Activated naive CD8-positive, alpha-beta T cell (primary cell): Measurements from ENCODE around the gene FILIP1L.

Source experiments
- H3K27ac Mint-ChIP-seq: one replicate; pipeline ENCODE4 v1.8.0; 2021; ENCODE audit warnings: mixed read lengths
- H3K27me3 Mint-ChIP-seq: one replicate; pipeline ENCODE4 v1.8.0; 2021; ENCODE audit warnings: mixed read lengths
- H3K36me3 Mint-ChIP-seq: one replicate; pipeline ENCODE4 v1.8.0; 2021; ENCODE audit warnings: mixed read lengths
- H3K4me1 Mint-ChIP-seq: one replicate; pipeline ENCODE4 v1.8.0; 2021; ENCODE audit warnings: low read depth, mixed read lengths
- H3K4me3 Mint-ChIP-seq: one replicate; pipeline ENCODE4 v1.8.0; 2021; ENCODE audit warnings: mild to moderate bottlenecking, mixed read lengths
- H3K9me3 Mint-ChIP-seq: one replicate; pipeline ENCODE4 v1.8.0; 2021; ENCODE audit warnings: low read depth, mixed read lengths

FILIP1L gene

DNA sequence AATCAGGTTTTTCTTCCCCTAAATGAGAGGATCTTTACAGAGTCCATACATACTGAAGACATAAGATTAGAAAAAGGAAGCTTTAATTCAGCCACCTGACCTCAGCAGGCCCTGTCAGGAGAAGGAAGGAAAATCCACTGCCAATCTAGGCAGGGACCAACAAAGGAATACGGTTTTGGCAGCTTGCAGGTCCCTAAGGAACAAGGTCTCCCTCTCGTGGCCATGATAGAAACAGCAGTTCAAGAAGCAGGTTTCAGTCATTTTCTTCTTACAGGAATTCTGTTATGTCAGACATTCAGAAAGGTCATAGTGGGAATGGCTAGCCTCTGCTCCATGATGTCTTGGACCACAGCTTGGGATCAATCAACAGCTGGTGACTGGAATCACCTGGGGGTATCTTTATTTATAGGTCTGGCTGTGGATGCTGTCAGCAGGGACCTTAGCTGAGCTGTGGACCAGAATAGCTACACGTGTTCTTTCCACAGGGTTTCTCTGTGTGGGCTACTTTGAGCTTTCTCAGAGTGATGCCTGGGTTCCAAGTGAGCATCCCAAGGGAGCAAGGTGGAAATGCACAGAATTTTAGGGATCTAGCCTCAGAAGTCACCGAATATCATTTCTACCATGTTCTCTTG is 306.0 kb downstream of the FILIP1L start:
- peaks cover 12% of the 10 kb centered on the region for H3K36me3 Mint-ChIP-seq
- no peak overlapping the region for H3K4me3 Mint-ChIP-seq
- no peak overlapping the region for H3K27ac Mint-ChIP-seq
- H3K9me3 Mint-ChIP-seq, result peaks cover 6% of the 10 kb centered on the region
- no peaks in the 10 kb centered on the region for H3K27me3 Mint-ChIP-seq
- H3K4me1 Mint-ChIP-seq, result no peaks in the 10 kb centered on the region

DNA sequence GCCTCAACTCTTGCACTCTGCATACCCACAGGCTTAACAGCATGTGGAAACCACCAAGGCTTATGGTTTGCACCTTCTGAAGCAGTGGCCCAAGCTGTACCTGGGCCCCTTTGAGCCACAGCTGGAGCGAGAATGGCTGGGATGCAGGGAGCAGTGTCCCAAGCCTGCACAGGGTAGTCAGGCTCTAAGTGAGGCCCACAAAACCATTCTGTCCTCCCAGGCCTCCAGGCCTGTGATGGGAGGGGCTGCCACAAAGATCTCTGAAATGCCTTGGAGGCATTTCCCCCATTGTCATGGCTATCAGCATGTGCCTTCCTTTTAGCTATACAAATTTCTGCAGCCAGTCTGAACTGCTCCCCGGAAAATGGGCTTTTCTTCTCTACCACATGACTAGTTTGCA is 309.1 kb downstream of the FILIP1L start:
- no peak overlapping the region for H3K27ac Mint-ChIP-seq
- peaks cover 6% of the 10 kb centered on the region for H3K9me3 Mint-ChIP-seq
- peaks cover 1% of the 10 kb centered on the region for H3K27me3 Mint-ChIP-seq
- no peaks in the 10 kb centered on the region for H3K4me1 Mint-ChIP-seq
- H3K4me3 Mint-ChIP-seq, result no peak overlapping the region
- H3K36me3 Mint-ChIP-seq, result peaks cover 18% of the 10 kb centered on the region

DNA sequence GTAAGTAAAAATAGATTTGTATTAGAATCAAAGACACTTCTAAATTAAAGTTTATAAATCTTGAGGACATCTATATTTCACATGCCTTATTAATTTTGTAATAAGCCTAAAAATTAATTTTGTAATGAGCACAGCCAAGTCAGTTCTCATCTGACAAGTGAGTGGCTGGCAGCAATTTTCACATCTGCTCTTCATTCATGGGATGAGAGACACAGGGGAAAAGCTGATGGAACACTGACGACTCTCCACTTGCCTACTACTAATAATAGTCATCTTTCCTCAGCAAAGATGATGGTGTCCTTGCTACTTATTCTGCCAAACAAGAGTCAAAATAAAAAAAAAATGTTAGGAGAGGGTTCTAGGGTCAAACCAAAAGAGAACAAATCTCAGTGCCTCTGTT is 311.0 kb downstream of the FILIP1L start:
- H3K36me3 Mint-ChIP-seq, result peaks cover 21% of the 10 kb centered on the region
- peaks cover 3% of the 10 kb centered on the region for H3K27me3 Mint-ChIP-seq
- no peak overlapping the region for H3K27ac Mint-ChIP-seq
- peaks cover 6% of the 10 kb centered on the region for H3K9me3 Mint-ChIP-seq
- H3K4me3 Mint-ChIP-seq, result no peak overlapping the region
- H3K4me1 Mint-ChIP-seq, result no peaks in the 10 kb centered on the region

DNA sequence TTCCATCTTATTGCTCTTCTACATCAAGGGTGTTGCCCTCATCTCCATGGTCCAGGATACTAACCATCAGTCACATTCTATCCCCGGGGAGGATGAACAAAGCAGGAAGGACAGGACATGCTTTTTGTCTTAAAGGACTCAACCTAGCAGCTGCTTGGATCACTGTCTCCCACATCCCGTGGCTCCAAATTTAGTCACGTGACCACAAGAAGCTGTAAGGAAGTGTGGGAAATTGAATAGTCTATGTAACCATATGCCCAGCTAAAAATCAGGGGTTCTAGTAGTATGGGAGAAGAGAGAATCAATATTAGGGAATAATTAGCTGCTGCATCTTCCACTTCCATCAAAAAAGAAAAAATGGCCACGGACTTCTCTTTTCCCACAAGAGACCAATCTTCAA is 314.9 kb downstream of the FILIP1L start:
- H3K27me3 Mint-ChIP-seq, result peaks cover 3% of the 10 kb centered on the region
- H3K36me3 Mint-ChIP-seq, result peaks cover 14% of the 10 kb centered on the region
- no peak overlapping the region for H3K27ac Mint-ChIP-seq
- no peaks in the 10 kb centered on the region for H3K4me1 Mint-ChIP-seq
- no peak overlapping the region for H3K4me3 Mint-ChIP-seq
- H3K9me3 Mint-ChIP-seq, result no peaks in the 10 kb centered on the region

DNA sequence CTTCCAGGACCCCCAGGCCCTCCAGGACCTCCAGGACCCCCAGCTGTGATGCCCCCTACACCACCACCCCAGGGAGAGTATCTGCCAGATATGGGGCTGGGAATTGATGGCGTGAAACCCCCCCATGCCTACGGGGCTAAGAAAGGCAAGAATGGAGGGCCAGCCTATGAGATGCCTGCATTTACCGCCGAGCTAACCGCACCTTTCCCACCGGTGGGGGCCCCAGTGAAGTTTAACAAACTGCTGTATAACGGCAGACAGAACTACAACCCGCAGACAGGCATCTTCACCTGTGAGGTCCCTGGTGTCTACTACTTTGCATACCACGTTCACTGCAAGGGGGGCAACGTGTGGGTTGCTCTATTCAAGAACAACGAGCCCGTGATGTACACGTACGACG is 318.7 kb downstream of the FILIP1L start:
- no peaks in the 10 kb centered on the region for H3K4me1 Mint-ChIP-seq
- peaks cover 1% of the 10 kb centered on the region for H3K27me3 Mint-ChIP-seq
- peaks cover 3% of the 10 kb centered on the region for H3K36me3 Mint-ChIP-seq
- no peak overlapping the region for H3K27ac Mint-ChIP-seq
- no peaks in the 10 kb centered on the region for H3K9me3 Mint-ChIP-seq
- no peak overlapping the region for H3K4me3 Mint-ChIP-seq

DNA sequence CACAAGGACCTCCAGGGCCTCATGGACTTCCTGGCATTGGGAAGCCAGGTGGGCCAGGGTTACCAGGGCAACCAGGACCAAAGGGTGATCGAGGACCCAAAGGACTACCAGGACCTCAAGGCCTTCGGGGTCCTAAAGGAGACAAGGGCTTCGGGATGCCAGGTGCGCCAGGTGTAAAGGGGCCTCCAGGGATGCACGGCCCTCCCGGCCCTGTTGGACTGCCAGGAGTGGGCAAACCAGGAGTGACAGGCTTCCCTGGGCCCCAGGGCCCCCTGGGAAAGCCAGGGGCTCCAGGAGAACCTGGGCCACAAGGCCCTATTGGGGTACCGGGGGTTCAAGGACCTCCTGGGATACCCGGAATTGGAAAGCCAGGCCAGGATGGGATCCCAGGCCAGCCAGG is 319.8 kb downstream of the FILIP1L start:
- Mint-ChIP-seq H3K4me3 (no peak overlapping the region), H3K27ac (no peak overlapping the region), H3K4me1 (no peaks in the 10 kb centered on the region), H3K27me3 (no peaks in the 10 kb centered on the region), H3K9me3 (no peaks in the 10 kb centered on the region), H3K36me3 (no peaks in the 10 kb centered on the region)

DNA sequence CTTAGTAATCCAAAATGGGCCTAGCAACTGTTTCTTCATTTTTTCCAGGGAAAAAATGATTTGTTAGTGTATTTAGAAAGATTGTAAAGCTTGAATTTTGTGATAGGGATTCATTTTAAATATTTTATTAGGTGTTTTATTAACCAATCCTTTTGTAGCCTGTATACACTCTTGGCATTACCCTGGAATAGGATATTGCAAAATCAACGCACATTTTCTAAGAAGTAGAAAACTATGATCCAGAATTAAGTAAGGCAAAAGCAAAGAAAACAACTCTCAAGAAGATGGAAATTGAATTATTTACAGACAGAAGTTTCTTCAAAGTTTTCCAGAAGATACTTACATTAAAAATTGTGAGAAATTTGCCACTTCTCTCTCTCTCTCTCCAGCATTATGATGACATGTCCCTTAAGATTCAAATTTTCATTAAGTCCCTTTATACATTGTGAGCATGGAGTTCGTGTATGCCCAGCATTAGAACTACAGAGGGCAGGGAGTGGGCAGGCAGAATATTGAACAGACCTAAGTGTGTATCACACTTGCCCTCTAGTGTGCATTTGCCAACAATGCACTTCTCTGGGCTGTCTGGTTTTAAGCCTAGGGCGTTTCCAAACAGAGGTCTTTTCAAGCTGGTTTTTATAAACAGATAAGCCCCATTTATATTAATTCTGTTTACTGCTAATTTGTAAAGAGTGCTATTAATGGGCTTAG is 325.1 kb downstream of the FILIP1L start:
- no peak overlapping the region for H3K4me3 Mint-ChIP-seq
- H3K36me3 Mint-ChIP-seq, result no peaks in the 10 kb centered on the region
- no peaks in the 10 kb centered on the region for H3K9me3 Mint-ChIP-seq
- peaks cover 2% of the 10 kb centered on the region for H3K27me3 Mint-ChIP-seq
- no peak overlapping the region for H3K27ac Mint-ChIP-seq
- no peaks in the 10 kb centered on the region for H3K4me1 Mint-ChIP-seq
